H1 (cell line): ENCODE measurements around the gene CHPF. TPM values are rescaled to one million over a fixed set of nuclear protein-coding genes. Genes with fewer than 3 reads are reported as not detected.

ENCODE experiments used
- CHD7 ChIP-seq: fragments of 300-600 bp; sonication (generic); IDR thresholded peaks from 2 replicates; pipeline ENCODE4 v1.7.1; 2012; ENCODE audit warnings: low read length, moderate library complexity, mild to moderate bottlenecking, inconsistent platforms; ENCODE audit not compliant: insufficient replicate concordance
- CTBP2 ChIP-seq: IDR thresholded peaks from 2 replicates; pipeline ENCODE4 v1.7.0; 2011; ENCODE audit warnings: borderline replicate concordance, mild to moderate bottlenecking, moderate library complexity, mixed read lengths, low read length; ENCODE audit not compliant: insufficient read depth, insufficient read length
- SP2 ChIP-seq: IDR thresholded peaks from 2 replicates; pipeline ENCODE4 v1.6.1; 2012; ENCODE audit warnings: mild to moderate bottlenecking, low read length, inconsistent platforms
- SUZ12 ChIP-seq: fragments of 200-600 bp; sonication (generic); IDR thresholded peaks from 2 replicates; pipeline ENCODE4 v1.6.1; 2012; ENCODE audit warnings: mild to moderate bottlenecking, inconsistent platforms, low read length, moderate library complexity, mixed read lengths
- polyA plus RNA-seq, 7 experiments: library from polyadenylated mRNA; depleted of rRNA in 3 of 7; stranded (reverse) in 5 of 7; unstranded in 2 of 7; fragments of >200 nt in 5 of 7; fragments of 200-250 nt in 2 of 7; gene quantifications; 1 replicate in 5 of 7; 2 replicates in 1 of 7; 4 replicates in 1 of 7; pipeline versions ENCODE4 v1.2.1 to v1.2.3, GENCODE V29; 2011 to 2013; ENCODE audit warnings: missing spikeins in 2 of 7, mixed read lengths in 2 of 7
- total RNA-seq: library from RNA; stranded (reverse); fragmentation: NEBNext Ultra II Directional; extraction: Animal tissue kit (Norgen Biotek cat#: 25700); gene quantifications from 2 replicates; pipeline ENCODE4 v1.2.1, GENCODE V29; 2021

Gene CHPF
- total and polyA plus RNA-seq, 2 of the 8 experiments (the other 6 are each of a cell fraction or from before 2014, with no cell fraction given), result 62.9 to 67.3 TPM

GRCh38 chr2:219556413-219556812, 12.8 kb upstream of the CHPF start (continued):
- TF ChIP-seq CHD7 (no peak), CTBP2 (no peak), SUZ12 (no peak), SP2 (no peak)
